Loucy (cell line): ENCODE data around the gene RUFY3.

Source experiments
- EZH2phosphoT487 ChIP-seq: fragments of 200-600 bp; IDR thresholded peaks from 2 replicates; pipeline ENCODE4 v1.6.1; 2018; ENCODE audit warnings: antibody characterized with exemption, mild to moderate bottlenecking, moderate library complexity, borderline replicate concordance
- TF ChIP-seq, protein P1 (sequence below): fragments of 200-600 bp; sonication (generic); conservative IDR thresholded peaks from 2 replicates; pipeline ENCODE4 v1.5.1; 2014; ENCODE audit warnings: mild to moderate bottlenecking, antibody characterized with exemption, low read length

DNA sequence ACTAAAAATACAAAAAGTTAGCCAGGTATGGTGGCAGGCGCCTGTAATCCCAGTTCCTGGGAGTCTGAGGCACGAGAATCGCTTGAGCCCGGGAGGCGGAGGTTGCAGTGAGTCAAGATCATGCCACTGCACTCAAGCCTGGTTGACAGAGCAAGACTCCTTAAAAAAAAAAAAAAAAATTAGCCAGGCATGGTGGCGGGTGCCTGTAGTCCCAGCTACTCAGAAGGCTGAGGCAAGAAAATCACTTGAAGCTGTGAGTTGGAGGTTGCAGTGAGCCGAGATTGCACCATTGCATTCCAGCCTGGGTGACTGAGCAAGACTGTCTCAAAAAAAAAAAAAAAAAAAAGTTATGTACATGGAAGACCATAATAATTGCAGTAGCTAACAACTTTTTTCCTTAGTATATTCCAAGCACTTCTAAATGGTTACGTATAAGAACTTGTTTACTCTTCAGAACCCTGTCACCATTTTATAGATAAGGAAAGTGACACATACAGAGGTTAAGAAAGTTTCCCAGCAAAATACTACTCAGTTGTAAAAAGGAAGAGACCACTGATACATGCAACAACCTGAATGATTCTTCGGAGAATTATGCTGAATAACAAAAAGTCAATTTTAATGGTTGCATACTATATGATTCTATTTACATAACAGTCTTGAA, 24.5 kb downstream of the RUFY3 start:
- TF ChIP-seq, protein P1, sequence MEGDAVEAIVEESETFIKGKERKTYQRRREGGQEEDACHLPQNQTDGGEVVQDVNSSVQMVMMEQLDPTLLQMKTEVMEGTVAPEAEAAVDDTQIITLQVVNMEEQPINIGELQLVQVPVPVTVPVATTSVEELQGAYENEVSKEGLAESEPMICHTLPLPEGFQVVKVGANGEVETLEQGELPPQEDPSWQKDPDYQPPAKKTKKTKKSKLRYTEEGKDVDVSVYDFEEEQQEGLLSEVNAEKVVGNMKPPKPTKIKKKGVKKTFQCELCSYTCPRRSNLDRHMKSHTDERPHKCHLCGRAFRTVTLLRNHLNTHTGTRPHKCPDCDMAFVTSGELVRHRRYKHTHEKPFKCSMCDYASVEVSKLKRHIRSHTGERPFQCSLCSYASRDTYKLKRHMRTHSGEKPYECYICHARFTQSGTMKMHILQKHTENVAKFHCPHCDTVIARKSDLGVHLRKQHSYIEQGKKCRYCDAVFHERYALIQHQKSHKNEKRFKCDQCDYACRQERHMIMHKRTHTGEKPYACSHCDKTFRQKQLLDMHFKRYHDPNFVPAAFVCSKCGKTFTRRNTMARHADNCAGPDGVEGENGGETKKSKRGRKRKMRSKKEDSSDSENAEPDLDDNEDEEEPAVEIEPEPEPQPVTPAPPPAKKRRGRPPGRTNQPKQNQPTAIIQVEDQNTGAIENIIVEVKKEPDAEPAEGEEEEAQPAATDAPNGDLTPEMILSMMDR: no peak
- no peak for TF ChIP-seq EZH2phosphoT487
